UCSD-AML1 (cell line): ENCODE data around the gene ACSL6.

ENCODE experiments used
- DNase-seq: peaks from one replicate; lab custom pipeline; 2025; ENCODE audit not compliant: unreplicated experiment; lab: John Stamatoyannopoulos, UW

The ACSL6 gene

GRCh38 chr5:132000241-132000490, 11.3 kb downstream of the ACSL6 start:
- no peak for DNase-seq

DNA sequence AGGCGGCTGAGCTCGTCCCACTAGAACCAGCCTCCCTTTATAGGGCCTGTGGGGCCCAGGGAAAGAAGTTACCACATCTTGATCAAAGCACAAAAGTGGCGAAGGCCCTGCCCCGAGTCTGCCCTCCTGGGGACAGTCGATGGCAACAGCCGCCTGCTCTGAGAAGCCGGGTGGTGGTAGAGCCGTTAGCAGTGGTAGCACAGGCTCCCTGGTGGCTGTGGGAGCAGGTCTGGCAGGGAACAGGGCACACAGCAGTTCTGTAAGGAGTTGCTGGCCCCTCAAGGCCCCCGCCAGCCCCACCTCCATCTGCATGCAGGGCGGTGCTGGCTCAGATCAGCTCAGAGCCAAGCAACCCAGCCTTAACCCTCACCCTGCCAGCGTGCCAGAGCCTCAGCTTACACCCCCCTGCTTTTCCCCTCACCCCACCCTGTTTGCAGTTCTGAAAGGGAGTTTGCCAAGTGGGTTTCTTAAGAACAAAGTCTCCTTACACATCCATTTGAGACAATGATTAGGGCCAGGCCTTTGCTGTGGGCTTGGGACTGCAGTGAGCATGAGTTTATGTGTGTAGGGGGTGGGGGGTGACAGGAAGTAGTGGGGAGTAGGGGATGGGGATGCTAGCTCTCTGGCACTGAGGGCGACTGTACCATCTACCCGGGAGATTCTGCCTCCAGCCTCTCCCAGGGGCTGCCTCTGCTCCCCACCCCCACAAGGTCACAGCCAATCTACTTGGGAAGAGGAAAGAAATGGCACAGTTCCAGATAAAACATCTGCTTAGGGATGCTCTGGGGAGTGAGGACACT, 11.8 kb downstream of the ACSL6 start:
- DNase-seq, result no peak

GRCh38 chr5:131999041-131999440, 12.4 kb downstream of the ACSL6 start:
- no peak for DNase-seq

GRCh38 chr5:131998431-131999040, 12.9 kb downstream of the ACSL6 start:
- no peak for DNase-seq

- no peak for DNase-seq
Observed at GRCh38 chr5:131997727-131998117, 13.7 kb downstream of the ACSL6 start.

DNA sequence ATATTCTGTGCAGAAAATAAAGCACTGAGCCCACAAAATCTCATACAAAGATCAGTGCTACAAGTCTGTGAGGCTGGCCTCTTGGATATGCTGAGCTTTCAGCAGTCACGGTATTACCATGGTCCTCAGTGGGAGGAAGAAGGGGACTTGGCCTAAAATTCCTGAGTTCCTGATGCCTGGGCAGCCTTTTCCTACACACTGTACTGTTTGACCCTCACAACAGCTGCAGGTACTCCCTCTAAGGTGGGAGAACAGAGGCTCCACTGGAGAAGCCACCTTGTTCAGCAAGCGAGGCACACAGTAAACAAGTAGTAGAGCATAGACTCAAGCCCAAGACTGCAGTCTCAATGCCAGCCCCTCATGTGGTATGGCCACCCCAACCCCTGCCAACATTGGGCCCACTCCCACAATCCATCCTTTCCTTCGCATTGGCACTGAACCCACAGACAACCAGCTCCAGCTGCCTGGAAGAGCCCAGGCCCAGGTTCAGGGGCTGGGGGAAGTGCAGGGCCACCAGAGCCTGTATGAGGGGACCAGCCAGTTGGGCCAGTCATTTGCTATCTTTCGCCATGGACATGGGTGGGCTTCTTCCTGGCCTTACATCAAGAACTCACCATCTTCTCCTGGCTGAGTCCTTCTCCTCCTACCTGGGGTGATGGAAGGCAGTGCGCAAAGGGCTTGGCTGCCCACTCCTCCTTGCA, 14.3 kb downstream of the ACSL6 start:
- no peak for DNase-seq

DNA sequence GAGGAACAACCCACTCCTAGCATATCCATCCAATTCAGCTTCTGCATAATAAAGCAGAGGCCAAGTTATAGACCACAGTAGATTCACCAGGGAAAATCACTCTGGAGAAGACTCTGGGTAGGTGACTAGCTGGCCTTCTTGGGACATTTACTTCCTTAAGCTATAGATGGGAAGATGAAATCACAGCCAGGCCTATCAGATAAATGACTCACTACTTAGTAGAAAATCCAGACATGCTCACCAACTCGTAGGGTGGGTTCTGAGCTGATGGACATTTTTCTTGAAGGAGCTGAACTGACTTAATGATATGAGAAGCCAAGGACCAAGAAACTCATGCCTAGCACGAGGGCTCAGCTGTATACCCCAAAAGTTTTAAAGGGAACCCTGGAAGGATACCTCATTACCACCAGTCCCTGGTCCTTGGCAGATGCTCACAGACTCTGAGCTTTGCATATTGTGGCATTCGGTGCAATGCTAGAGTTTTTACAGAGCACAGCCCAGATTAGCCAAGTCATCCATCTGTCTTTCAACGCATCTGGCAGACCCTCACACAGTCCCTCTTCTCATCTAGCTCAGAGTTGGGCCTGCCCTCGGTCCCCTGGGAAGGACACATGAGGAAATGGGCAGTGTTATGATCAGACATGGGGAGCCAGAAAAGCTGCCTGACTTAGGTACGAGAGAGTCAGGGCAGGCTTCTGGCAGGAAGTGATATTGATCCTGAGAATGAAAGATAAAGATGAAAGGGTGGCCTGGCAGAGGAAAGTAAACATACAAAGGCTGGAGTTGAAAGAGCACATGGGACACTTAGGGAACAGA, 15.0 kb downstream of the ACSL6 start:
- peak; percentile 44 for DNase-seq

DNA sequence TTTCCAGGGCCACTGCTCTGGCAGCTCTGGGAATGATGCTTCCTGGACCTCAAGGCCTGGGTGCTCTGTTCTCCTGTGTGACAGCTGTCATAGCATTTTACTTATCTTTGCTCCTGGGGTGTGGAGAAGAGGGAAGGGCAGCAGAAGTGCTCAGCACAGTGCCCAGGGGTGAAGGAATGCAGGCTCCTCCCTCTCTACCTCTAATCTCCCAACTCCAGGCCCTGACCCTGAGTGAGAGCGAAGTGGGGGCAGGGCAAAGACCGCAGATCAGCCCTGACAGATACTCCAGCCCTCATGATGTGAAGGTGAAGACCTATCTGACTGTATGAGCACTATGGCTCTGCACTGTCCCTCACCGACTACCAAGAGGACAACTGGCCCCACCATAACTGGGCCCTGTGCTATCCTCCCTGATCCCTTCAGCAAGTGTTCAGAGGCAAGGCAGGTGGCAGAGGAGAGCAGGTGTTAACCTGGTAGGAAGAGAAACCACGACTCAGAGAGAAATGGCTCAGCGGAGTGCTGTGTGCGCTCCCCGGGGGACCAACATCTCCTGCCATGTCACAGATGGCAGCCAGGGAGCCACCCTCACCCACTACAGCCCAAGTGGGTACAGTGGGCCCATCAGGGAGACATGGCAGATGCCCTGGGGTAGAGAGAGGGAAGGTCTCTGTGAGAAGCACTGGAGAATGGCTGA, 16.8 kb downstream of the ACSL6 start:
- DNase-seq, result no peak

- DNase-seq, result no peak
Observed at GRCh38 chr5:131994090-131994489, 17.4 kb downstream of the ACSL6 start.

DNA sequence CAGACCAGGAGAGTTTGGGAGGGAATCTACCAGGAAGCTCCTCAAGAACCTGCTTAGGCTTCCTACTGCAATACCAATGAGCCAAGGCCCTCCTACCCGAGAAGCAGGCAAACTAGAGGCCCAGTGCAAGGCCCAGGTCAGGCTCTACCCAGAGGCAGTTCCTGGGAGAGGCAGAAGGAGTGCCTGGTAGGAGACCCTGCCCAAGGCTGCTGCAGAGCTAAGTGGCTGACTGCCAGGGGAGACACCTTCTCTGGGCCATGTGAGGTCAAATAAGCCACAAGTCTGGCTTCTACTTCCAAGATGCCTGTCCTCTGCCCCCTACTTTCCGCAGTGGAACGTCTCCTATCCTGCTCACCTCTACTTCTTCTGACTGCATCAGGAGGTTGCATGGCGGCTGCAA, 17.8 kb downstream of the ACSL6 start:
- no peak for DNase-seq

GRCh38 chr5:131992370-131992769, 19.1 kb downstream of the ACSL6 start:
- no peak for DNase-seq

GRCh38 chr5:131991593-131992324, 19.7 kb downstream of the ACSL6 start:
- DNase-seq, result no peak

- DNase-seq, result no peak
Observed at GRCh38 chr5:131990716-131991115, 20.7 kb downstream of the ACSL6 start.

DNA sequence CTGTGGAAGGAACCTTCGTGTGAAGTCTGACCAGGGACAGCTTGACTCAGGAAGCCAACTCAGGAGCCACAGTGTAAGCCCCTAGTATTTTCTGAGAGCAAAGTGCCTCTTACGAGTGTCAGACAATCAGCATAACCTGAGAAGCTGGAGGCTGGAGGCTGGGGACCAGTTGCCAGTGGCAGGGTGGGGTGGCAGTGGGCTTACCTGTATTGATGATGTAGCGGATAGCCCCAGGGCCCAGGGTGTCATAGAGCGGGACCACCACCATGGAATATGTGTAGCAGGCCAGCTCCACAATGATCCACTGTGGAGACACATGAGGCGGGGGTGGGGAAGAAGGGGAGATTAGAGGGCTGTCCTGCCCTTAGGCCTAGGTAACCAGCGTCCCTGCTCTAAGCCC, 22.9 kb downstream of the ACSL6 start:
- DNase-seq, result no peak

DNA sequence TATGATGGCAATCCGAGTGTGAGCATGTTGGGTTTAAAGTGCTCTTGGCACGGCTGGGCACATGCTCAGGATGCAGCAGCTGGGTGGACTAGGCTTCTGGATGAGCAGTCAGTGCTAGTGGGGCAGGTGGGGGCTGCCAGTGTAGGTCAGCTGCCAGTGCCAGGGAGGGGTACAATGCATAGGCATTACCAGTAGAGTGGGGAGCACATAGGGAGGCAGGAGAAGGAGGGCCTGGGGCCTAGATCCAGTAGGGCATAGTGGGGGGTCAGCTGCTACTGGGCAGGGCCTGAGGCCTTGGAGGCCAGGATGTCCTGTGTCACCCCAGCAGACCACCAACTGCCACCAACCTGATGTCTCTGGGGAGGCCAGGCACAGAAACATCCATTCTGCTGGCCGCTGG, 24.2 kb downstream of the ACSL6 start:
- no peak for DNase-seq

- DNase-seq, result no peak
Observed at GRCh38 chr5:131986161-131986912, 25.1 kb downstream of the ACSL6 start.

DNA sequence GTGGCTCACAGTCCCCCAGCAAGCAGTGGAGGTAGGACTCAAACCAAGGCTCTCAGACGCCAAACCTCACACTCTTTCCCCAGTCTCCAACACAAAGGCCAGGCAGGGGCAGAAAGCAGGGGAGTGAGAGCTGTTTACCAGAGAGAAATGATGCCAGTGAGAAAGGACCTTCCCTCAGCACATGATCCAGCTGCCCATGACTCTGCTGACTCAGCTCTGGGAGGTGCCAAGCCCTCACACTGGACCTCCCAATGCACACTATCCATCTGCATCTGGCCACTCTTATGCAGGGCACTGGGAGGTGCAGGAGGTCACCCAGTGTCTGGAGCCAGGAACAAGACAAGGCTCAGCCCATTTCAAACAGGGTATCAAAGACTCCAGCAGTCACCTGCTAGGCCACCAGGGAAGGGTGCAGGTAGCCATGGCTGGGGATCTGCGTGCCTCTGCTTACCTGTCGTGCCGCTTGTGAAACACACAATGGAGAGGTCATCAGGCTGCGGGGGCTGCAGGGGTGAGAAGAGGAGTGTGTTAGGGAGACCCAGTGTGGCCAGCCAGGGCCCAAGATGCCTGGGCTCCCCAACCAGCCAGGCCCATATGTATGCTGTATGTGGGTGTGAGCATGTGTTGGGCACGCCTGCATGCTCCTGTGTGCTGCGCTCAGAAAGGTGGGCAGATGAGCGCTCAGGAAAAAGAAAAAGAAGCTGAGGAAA, 26.3 kb downstream of the ACSL6 start:
- no peak for DNase-seq

DNA sequence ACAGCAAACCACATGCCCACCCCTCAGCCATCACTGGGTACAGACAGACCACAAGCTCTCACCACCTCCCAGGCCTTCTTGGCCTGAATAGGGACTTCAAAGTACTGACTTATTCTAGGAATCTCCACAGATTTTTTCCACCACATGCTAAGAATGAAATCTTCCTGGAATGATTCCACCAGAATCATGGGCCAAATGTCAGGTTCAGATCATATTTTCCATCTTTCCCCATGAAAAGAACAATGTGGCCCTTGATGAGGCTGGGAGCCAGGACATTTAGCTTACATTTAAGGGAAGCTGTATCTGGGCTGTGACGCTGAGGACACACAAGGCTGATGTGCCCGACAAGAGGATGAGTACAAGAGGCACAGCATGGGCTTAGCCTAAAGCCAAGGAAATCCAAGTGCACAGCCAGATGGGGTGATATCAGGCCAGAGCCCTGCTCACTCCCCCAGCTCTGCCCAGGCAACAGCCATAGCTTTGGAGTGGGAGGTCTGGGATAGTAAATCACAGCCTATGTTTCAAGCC, 28.1 kb downstream of the ACSL6 start:
- DNase-seq, result no peak

DNA sequence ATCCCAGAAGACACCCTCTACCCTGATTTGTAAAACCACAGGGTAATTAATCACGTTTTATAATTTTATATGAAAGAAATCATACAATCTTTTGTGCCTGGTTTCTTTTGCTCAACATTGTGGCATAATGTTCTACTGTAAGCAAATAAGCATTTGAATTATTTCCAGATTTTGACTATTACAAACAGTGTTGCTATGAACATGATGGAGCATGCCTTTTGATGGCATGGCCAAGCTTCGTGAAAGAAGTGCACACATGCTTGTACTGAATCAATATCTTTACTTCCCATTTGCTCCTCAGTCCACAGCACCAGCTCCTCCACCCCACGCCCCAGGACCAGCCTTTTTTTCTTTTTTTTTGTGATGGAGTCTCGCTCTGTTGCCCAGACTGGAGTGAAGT, 29.9 kb downstream of the ACSL6 start:
- no peak for DNase-seq
